Fibroblast of skin of right quadriceps (primary cell): ENCODE data around the gene KCNMB2.
"Not testable (repeated sequence)": the region's sequence is repeated elsewhere in the genome, so short reads cannot be mapped to it uniquely, and the experiment has no call there.

Source experiments
- DNase-seq: peaks from one replicate; pipeline ENCODE4 v3.0.0-alpha.2; 2013

KCNMB2 gene

GRCh38 chr3:178536211-178537079 lies at the start of gene KCNMB2:
TSS of gene KCNMB2 (plus strand) at chr3:178536436.
- DNase-seq: peak; percentile 25

- no peak for DNase-seq
These were observed 49.3 kb upstream of the KCNMB2 start for GRCh38 chr3:178486903-178487302.

- DNase-seq: no peak
These were observed 48.5 kb upstream of the KCNMB2 start for GRCh38 chr3:178487752-178488151.

- no peak for DNase-seq
These were observed 44.5 kb upstream of the KCNMB2 start for GRCh38 chr3:178491751-178492150.

- DNase-seq: no peak
These were observed 43.7 kb upstream of the KCNMB2 start for GRCh38 chr3:178492491-178492890.

- peak; percentile 80 for DNase-seq
These were observed 41.9 kb upstream of the KCNMB2 start for GRCh38 chr3:178494386-178494785.

- DNase-seq: no peak
These were observed 39.3 kb upstream of the KCNMB2 start for GRCh38 chr3:178496911-178497310.

GRCh38 chr3:178498871-178499270 lies 37.4 kb upstream of the KCNMB2 start:
- peak; percentile 28 for DNase-seq

GRCh38 chr3:178500631-178501030 lies 35.6 kb upstream of the KCNMB2 start:
- DNase-seq: peak; percentile 65

GRCh38 chr3:178504128-178504527 lies 32.1 kb upstream of the KCNMB2 start:
- DNase-seq: no peak

- DNase-seq: no peak
These were observed 30.4 kb upstream of the KCNMB2 start for GRCh38 chr3:178505832-178506231.

- no peak for DNase-seq
These were observed 28.5 kb upstream of the KCNMB2 start for GRCh38 chr3:178507507-178508442.

GRCh38 chr3:178508443-178508825 lies 27.8 kb upstream of the KCNMB2 start:
- no peak for DNase-seq

GRCh38 chr3:178510496-178510895 lies 25.7 kb upstream of the KCNMB2 start:
- DNase-seq: no peak

- no peak for DNase-seq
These were observed 23.6 kb upstream of the KCNMB2 start for GRCh38 chr3:178512647-178513046.

- DNase-seq: peak; percentile 84
These were observed 22.5 kb upstream of the KCNMB2 start for GRCh38 chr3:178513546-178514380.

GRCh38 chr3:178514401-178514800 lies 21.8 kb upstream of the KCNMB2 start:
- DNase-seq: no peak

- not testable (repeated sequence) for DNase-seq
These were observed 21.0 kb upstream of the KCNMB2 start for GRCh38 chr3:178515076-178515744.

- DNase-seq: no peak
These were observed 18.4 kb upstream of the KCNMB2 start for GRCh38 chr3:178517665-178518334.

- DNase-seq: peak; percentile 48
These were observed 17.4 kb upstream of the KCNMB2 start for GRCh38 chr3:178518660-178519396.

GRCh38 chr3:178519701-178520100 lies 16.5 kb upstream of the KCNMB2 start:
- no peak for DNase-seq
